Endothelial cell (in vitro differentiated cells): Measurements from ENCODE around the gene NDUFV2. TPM values are rescaled to one million over a fixed set of nuclear protein-coding genes. Genes with fewer than 3 reads are reported as not detected.

Source experiments
- DNase-seq: peaks from one replicate; pipeline ENCODE4 v3.0.0; 2021; ENCODE audit warnings: low spot score
- H3K27ac Mint-ChIP-seq: one replicate; pipeline ENCODE4 v1.8.0; 2021; ENCODE audit warnings: mixed read lengths, inconsistent platforms; ENCODE audit not compliant: unreplicated experiment
- H3K27me3 Mint-ChIP-seq: one replicate; pipeline ENCODE4 v1.8.0; 2021; ENCODE audit warnings: mild to moderate bottlenecking, moderate library complexity, mixed read lengths, inconsistent platforms; ENCODE audit not compliant: unreplicated experiment
- H3K36me3 Mint-ChIP-seq: one replicate; pipeline ENCODE4 v1.8.0; 2021; ENCODE audit warnings: mild to moderate bottlenecking, low read depth, mixed read lengths, inconsistent platforms; ENCODE audit not compliant: unreplicated experiment
- H3K4me1 Mint-ChIP-seq: one replicate; pipeline ENCODE4 v1.8.0; 2021; ENCODE audit warnings: mild to moderate bottlenecking, mixed read lengths, inconsistent platforms; ENCODE audit not compliant: unreplicated experiment
- H3K4me3 Mint-ChIP-seq: one replicate; pipeline ENCODE4 v1.8.0; 2021; ENCODE audit warnings: mild to moderate bottlenecking, mixed read lengths, inconsistent platforms; ENCODE audit not compliant: unreplicated experiment
- H3K9me3 Mint-ChIP-seq: one replicate; pipeline ENCODE4 v1.8.0; 2021; ENCODE audit warnings: mixed read lengths, inconsistent platforms; ENCODE audit not compliant: unreplicated experiment
- total RNA-seq: library from RNA; stranded (reverse); fragmentation: NEBNext Ultra II Directional; extraction: Animal tissue kit (Norgen Biotek cat#: 25700); gene quantifications from one replicate; pipeline ENCODE4 v1.2.1, GENCODE V29; 2021; ENCODE audit not compliant: unreplicated experiment
- TF ChIP-seq, protein P1 (sequence below): fragments of 200-600 bp; sonication (generic); IDR thresholded peaks from one replicate; pipeline ENCODE4 v1.5.0; 2021; ENCODE audit warnings: antibody characterized with exemption; ENCODE audit not compliant: unreplicated experiment

Gene NDUFV2
- total RNA-seq, 1 donor from 2014 or later: 102 TPM

DNA sequence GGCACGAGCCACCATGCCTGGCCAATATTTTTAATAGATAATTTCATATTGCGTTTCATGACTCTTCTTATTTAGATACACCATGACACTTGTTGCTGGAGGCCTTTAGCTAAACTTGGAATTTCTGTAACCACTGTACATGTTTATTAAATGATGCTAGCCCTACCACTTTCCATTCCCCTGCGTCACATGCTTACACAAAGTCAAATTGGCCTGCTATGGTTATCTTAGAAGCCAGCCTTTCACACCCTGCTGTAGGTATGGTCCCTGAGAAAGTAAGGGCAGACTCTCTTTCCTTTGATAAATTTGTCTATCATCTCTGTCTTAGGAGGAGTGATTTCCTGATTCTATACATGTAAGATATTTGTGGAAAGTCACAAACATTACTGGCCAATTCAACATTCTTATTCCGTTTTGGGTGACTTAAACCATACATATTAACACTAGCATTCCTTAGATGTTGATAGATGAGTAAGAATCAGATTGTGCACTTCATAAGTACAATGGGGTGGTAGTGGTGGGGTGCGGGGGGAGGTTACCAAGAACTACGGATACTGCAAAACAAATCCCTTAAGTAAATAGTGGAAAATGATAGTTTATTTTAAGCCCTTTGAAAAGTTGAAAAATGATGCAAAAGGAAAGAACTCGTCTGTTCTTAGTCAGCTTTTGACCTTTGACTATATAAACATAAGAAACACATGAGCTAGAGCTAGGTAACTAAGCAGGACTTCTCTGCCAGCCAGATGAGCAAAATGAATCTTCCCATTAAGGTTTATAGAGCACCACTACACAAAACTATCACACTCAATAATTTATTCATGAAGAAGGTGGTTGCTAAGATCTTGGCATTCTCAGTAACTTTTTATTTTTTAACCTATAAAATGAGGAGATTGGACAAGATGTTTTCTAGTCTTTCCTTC lies 7.9 kb upstream of the NDUFV2 start:
- no peak overlapping the region for H3K4me3 Mint-ChIP-seq
- no peak for DNase-seq
- no peak overlapping the region for H3K27ac Mint-ChIP-seq
- peaks cover 15% of the 10 kb centered on the region for H3K4me1 Mint-ChIP-seq
- no peaks in the 10 kb centered on the region for H3K27me3 Mint-ChIP-seq
- no peaks in the 10 kb centered on the region for H3K9me3 Mint-ChIP-seq
- TF ChIP-seq, protein P1, sequence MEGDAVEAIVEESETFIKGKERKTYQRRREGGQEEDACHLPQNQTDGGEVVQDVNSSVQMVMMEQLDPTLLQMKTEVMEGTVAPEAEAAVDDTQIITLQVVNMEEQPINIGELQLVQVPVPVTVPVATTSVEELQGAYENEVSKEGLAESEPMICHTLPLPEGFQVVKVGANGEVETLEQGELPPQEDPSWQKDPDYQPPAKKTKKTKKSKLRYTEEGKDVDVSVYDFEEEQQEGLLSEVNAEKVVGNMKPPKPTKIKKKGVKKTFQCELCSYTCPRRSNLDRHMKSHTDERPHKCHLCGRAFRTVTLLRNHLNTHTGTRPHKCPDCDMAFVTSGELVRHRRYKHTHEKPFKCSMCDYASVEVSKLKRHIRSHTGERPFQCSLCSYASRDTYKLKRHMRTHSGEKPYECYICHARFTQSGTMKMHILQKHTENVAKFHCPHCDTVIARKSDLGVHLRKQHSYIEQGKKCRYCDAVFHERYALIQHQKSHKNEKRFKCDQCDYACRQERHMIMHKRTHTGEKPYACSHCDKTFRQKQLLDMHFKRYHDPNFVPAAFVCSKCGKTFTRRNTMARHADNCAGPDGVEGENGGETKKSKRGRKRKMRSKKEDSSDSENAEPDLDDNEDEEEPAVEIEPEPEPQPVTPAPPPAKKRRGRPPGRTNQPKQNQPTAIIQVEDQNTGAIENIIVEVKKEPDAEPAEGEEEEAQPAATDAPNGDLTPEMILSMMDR: no peak
- no peaks in the 10 kb centered on the region for H3K36me3 Mint-ChIP-seq

DNA sequence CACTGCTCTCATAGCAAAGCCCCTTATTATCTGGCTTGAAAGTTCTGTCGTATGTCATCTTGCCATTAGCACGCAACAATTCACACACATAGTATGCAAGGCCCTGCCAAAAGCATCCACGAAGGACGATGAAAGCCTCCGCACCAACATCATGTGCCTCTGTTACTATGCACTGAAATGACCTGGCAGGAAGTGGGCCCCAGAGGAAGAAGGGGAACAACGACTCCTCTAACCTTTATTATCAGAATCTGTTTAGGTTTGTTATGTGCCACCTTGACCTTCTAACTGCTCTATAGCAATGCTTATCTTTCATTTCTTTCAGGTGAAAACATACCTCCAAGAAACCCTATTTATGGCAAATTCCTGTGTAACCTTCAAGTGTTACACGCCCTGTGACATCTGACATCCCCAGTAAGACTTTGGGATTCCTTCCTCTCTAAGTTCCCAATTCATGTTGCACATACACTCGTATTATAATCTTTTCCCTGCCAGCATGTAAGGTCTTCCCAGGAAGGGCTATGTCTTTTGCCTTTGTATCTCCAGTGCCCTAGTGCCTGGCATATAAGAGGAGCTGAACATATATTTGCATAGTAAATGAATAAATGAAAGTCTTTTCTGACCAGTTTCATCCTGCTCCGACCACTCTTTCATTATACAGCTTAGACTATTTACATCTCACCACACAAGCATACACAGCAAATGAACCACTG lies 7.0 kb upstream of the NDUFV2 start:
- H3K27me3 Mint-ChIP-seq: no peaks in the 10 kb centered on the region
- DNase-seq: no peak
- no peaks in the 10 kb centered on the region for H3K36me3 Mint-ChIP-seq
- H3K9me3 Mint-ChIP-seq: no peaks in the 10 kb centered on the region
- H3K4me1 Mint-ChIP-seq: peaks cover 15% of the 10 kb centered on the region
- H3K27ac Mint-ChIP-seq: no peak overlapping the region
- no peak overlapping the region for H3K4me3 Mint-ChIP-seq
- TF ChIP-seq, protein P1: no peak

DNA sequence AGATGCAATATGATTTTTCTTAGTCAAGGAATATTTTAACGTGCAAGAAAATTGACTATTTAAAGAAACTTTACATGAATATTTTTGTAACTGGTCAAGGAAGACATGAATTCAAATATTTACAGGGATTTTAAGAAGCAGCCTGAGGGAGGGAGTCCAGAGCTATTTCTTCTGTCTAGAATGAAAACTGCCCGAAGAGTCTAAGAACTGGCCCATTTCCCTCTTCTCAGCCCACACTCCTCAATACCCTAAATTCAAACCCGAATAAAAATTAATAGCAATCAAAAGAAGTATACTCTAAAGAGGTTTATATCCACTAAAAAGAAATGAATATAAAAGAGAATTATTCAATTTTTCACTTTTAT lies 6.5 kb upstream of the NDUFV2 start:
- no peaks in the 10 kb centered on the region for H3K36me3 Mint-ChIP-seq
- no peaks in the 10 kb centered on the region for H3K9me3 Mint-ChIP-seq
- H3K4me3 Mint-ChIP-seq: no peak overlapping the region
- TF ChIP-seq, protein P1: no peak
- H3K27ac Mint-ChIP-seq: no peak overlapping the region
- DNase-seq: no peak
- H3K27me3 Mint-ChIP-seq: no peaks in the 10 kb centered on the region
- H3K4me1 Mint-ChIP-seq: peaks cover 15% of the 10 kb centered on the region

DNA sequence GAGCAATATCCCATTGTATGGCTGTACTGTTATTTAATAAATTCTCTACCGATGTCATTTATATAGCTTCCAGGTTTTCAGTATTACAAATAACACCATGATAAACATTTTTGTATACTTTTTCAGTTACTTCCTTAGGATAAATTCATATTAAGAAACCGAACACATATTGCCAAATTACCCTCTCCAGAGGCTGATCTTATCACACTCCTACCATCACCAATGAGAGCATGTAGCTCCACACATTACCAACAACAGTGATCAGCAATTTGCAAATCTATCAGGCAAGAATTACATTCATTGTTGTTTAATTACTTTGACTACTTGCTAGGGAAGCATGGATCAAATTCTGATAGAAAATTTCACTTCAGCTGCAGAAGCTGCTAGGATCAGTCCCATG lies 5.8 kb upstream of the NDUFV2 start:
- no peak for DNase-seq
- Mint-ChIP-seq H3K36me3 (no peaks in the 10 kb centered on the region), H3K27me3 (peaks cover 1% of the 10 kb centered on the region), H3K4me3 (no peak overlapping the region), H3K4me1 (peaks cover 17% of the 10 kb centered on the region), H3K27ac (no peak overlapping the region), H3K9me3 (no peaks in the 10 kb centered on the region)
- TF ChIP-seq, protein P1: no peak

DNA sequence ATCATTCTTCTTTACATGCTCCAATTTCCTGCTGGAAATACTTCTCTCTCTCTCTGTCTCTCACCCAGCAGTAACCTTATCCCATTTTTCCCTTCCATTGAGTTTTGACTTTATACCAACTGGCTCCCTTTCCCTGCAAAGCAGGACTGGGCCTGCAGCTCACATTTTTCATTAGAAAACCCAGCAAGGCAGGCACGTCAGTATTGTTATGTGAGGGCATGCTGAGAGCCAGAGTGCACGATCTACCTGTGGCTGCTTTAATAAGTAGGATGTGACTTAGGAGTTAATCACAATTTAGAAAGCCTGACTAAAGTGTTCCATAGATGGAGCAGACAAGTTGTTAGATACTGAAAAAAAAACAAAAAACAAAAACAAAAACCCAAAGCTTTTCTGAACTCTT lies 5.2 kb upstream of the NDUFV2 start:
- H3K27ac Mint-ChIP-seq: no peak overlapping the region
- H3K4me3 Mint-ChIP-seq: no peak overlapping the region
- no peaks in the 10 kb centered on the region for H3K36me3 Mint-ChIP-seq
- TF ChIP-seq, protein P1: no peak
- DNase-seq: no peak
- no peaks in the 10 kb centered on the region for H3K9me3 Mint-ChIP-seq
- H3K4me1 Mint-ChIP-seq: peaks cover 18% of the 10 kb centered on the region
- peaks cover 3% of the 10 kb centered on the region for H3K27me3 Mint-ChIP-seq
